Endothelial cell (in vitro differentiated cells): Measurements from ENCODE around the gene HHIPL1. TPM values are rescaled to one million over a fixed set of nuclear protein-coding genes. Genes with fewer than 3 reads are reported as not detected.

ENCODE experiments used
- DNase-seq: peaks from one replicate; pipeline ENCODE4 v3.0.0; 2021; ENCODE audit warnings: low spot score
- H3K27ac Mint-ChIP-seq: one replicate; pipeline ENCODE4 v1.8.0; 2021; ENCODE audit warnings: mixed read lengths, inconsistent platforms; ENCODE audit not compliant: unreplicated experiment
- H3K27me3 Mint-ChIP-seq: one replicate; pipeline ENCODE4 v1.8.0; 2021; ENCODE audit warnings: mild to moderate bottlenecking, moderate library complexity, mixed read lengths, inconsistent platforms; ENCODE audit not compliant: unreplicated experiment
- H3K36me3 Mint-ChIP-seq: one replicate; pipeline ENCODE4 v1.8.0; 2021; ENCODE audit warnings: mild to moderate bottlenecking, low read depth, mixed read lengths, inconsistent platforms; ENCODE audit not compliant: unreplicated experiment
- H3K4me1 Mint-ChIP-seq: one replicate; pipeline ENCODE4 v1.8.0; 2021; ENCODE audit warnings: mild to moderate bottlenecking, mixed read lengths, inconsistent platforms; ENCODE audit not compliant: unreplicated experiment
- H3K4me3 Mint-ChIP-seq: one replicate; pipeline ENCODE4 v1.8.0; 2021; ENCODE audit warnings: mild to moderate bottlenecking, mixed read lengths, inconsistent platforms; ENCODE audit not compliant: unreplicated experiment
- H3K9me3 Mint-ChIP-seq: one replicate; pipeline ENCODE4 v1.8.0; 2021; ENCODE audit warnings: mixed read lengths, inconsistent platforms; ENCODE audit not compliant: unreplicated experiment
- CTCF ChIP-seq: fragments of 200-600 bp; sonication (generic); IDR thresholded peaks from one replicate; pipeline ENCODE4 v1.5.0; 2021; ENCODE audit warnings: antibody characterized with exemption; ENCODE audit not compliant: unreplicated experiment
- total RNA-seq: library from RNA; stranded (reverse); fragmentation: NEBNext Ultra II Directional; extraction: Animal tissue kit (Norgen Biotek cat#: 25700); gene quantifications from one replicate; pipeline ENCODE4 v1.2.1, GENCODE V29; 2021; ENCODE audit not compliant: unreplicated experiment

Gene HHIPL1
- total RNA-seq, 1 donor from 2014 or later: 15.1 TPM

GRCh38 chr14:99708449-99708848, 63.5 kb downstream of the HHIPL1 start:
- Mint-ChIP-seq H3K27me3 (peaks cover 1% of the 10 kb centered on the region), H3K4me1 (no peaks in the 10 kb centered on the region), H3K9me3 (no peaks in the 10 kb centered on the region), H3K27ac (no peak overlapping the region), H3K36me3 (peaks cover 6% of the 10 kb centered on the region), H3K4me3 (no peak overlapping the region)
- no peak for TF ChIP-seq CTCF
- DNase-seq: no peak

GRCh38 chr14:99713972-99714371, 69.0 kb downstream of the HHIPL1 start:
- Mint-ChIP-seq H3K4me3 (no peak overlapping the region), H3K9me3 (no peaks in the 10 kb centered on the region), H3K27me3 (no peaks in the 10 kb centered on the region), H3K4me1 (no peaks in the 10 kb centered on the region), H3K36me3 (peaks cover 3% of the 10 kb centered on the region), H3K27ac (no peak overlapping the region)
- no peak for DNase-seq
- TF ChIP-seq CTCF: no peak

- Mint-ChIP-seq H3K4me1 (no peaks in the 10 kb centered on the region), H3K4me3 (no peak overlapping the region), H3K9me3 (no peaks in the 10 kb centered on the region), H3K27me3 (no peaks in the 10 kb centered on the region), H3K36me3 (peaks cover 3% of the 10 kb centered on the region), H3K27ac (peak overlapping the region; percentile 39)
- DNase-seq: no peak
- TF ChIP-seq CTCF: no peak
These were observed 70.5 kb downstream of the HHIPL1 start for GRCh38 chr14:99715266-99716000.

- TF ChIP-seq CTCF: no peak
- Mint-ChIP-seq H3K27me3 (no peaks in the 10 kb centered on the region), H3K9me3 (no peaks in the 10 kb centered on the region), H3K27ac (no peak overlapping the region), H3K4me1 (no peaks in the 10 kb centered on the region), H3K4me3 (no peak overlapping the region), H3K36me3 (peaks cover 3% of the 10 kb centered on the region)
- DNase-seq: no peak
These were observed 71.3 kb downstream of the HHIPL1 start for GRCh38 chr14:99716091-99716849.
